IMR-90 (cell line): ENCODE data around the gene GMEB1. TPM values are rescaled to one million over a fixed set of nuclear protein-coding genes. Genes with fewer than 3 reads are reported as not detected.
"Not testable (repeated sequence)": the region's sequence is repeated elsewhere in the genome, so short reads cannot be mapped to it uniquely, and the experiment has no call there.

Experiments
- ATAC-seq: fragments of 200-7000 bp; cut with Tn5 transposase; 2 replicates; pipeline ENCODE4 v1.9.1; 2020; ENCODE audit warnings: low read depth, mild to moderate bottlenecking, moderate library complexity
- BruUV-seq: library from RNA; stranded (reverse); fragments of 400-500 nt; replicated peaks from 2 replicates; lab custom pipeline; 2021; lab: Mats Ljungman, UMichigan
- CTCF ChIA-PET: fragments of 300-600 bp; formaldehyde crosslinking; extraction: SDS; loops from one replicate; lab custom pipeline; 2021; ENCODE audit warnings: antibody characterized with exemption; lab: Yijun Ruan, JAX
- POLR2A ChIA-PET: fragments of 300-600 bp; sonication (Branson Sonifier 250); formaldehyde crosslinking; loops from one replicate; lab custom pipeline; 2022; ENCODE audit warnings: antibody characterized with exemption; ENCODE audit not compliant: unreplicated experiment; lab: Charles Lee
- DNase-seq: peaks from one replicate; pipeline ENCODE4 v3.0.0; 2013
- H2AFZ ChIP-seq: replicated peaks from 2 replicates; pipeline ENCODE3; 2013; ENCODE audit warnings: low read length, mild to moderate bottlenecking; ENCODE audit not compliant: poor library complexity
- H2AK5ac ChIP-seq: 2 replicates; pipeline ENCODE4 v1.6.1; 2013; ENCODE audit warnings: low read depth, low read length, inconsistent platforms
- H2AK9ac ChIP-seq: replicated peaks from 2 replicates; pipeline ENCODE3; 2013; ENCODE audit warnings: mild to moderate bottlenecking, low read depth, low read length, moderate library complexity; ENCODE audit not compliant: poor library complexity
- H2BK120ac ChIP-seq: 2 replicates; pipeline ENCODE4 v1.6.1; 2013; ENCODE audit warnings: low read depth, low read length, inconsistent platforms
- H2BK15ac ChIP-seq: 3 replicates; pipeline ENCODE4 v1.6.1; 2013; ENCODE audit warnings: low read depth, low read length, inconsistent platforms
- H2BK20ac ChIP-seq: 2 replicates; pipeline ENCODE4 v1.6.1; 2013; ENCODE audit warnings: low read depth, mild to moderate bottlenecking, inconsistent platforms, low read length, moderate library complexity
- H2BK5ac ChIP-seq: 2 replicates; pipeline ENCODE4 v1.6.1; 2013; ENCODE audit warnings: mild to moderate bottlenecking, low read depth, low read length, inconsistent platforms; ENCODE audit not compliant: poor library complexity, severe bottlenecking
- H3K14ac ChIP-seq: replicated peaks from 2 replicates; pipeline ENCODE4 v1.6.1; 2013; ENCODE audit warnings: low read depth, low read length, inconsistent platforms
- H3K18ac ChIP-seq: 2 replicates; pipeline ENCODE4 v1.6.1; 2013; ENCODE audit warnings: low read depth, low read length, control low read depth
- H3K23ac ChIP-seq: 2 replicates; pipeline ENCODE4 v1.6.1; 2013; ENCODE audit warnings: low read depth, low read length, inconsistent platforms
- H3K27ac ChIP-seq: 2 replicates; pipeline ENCODE4 v1.5.1; 2013; ENCODE audit warnings: mild to moderate bottlenecking, control low read depth, low read length; ENCODE audit not compliant: insufficient read depth
- H3K27me3 ChIP-seq: 2 replicates; pipeline ENCODE4 v1.6.1; 2013; ENCODE audit warnings: low read length; ENCODE audit not compliant: control insufficient read depth, insufficient read depth
- H3K36me3 ChIP-seq: 2 replicates; pipeline ENCODE4 v1.6.1; 2013; ENCODE audit warnings: low read length, mixed read lengths; ENCODE audit not compliant: control insufficient read depth, insufficient read depth
- H3K4ac ChIP-seq: 2 replicates; pipeline ENCODE4 v1.6.1; 2013; ENCODE audit warnings: low read depth, low read length, inconsistent platforms
- H3K4me1 ChIP-seq: 2 replicates; pipeline ENCODE4 v1.6.1; 2013; ENCODE audit warnings: low read length, mixed read lengths; ENCODE audit not compliant: control insufficient read depth, insufficient read depth
- H3K4me2 ChIP-seq: 2 replicates; pipeline ENCODE4 v1.6.1; 2013; ENCODE audit warnings: low read depth, mild to moderate bottlenecking, control low read depth, low read length, moderate library complexity
- H3K4me3 ChIP-seq: 2 replicates; pipeline ENCODE4 v1.5.1; 2013; ENCODE audit warnings: low read depth, mild to moderate bottlenecking, control low read depth, low read length, moderate library complexity; ENCODE audit not compliant: insufficient read depth
- H3K56ac ChIP-seq: 2 replicates; pipeline ENCODE4 v1.6.1; 2013; ENCODE audit warnings: low read length, inconsistent platforms; ENCODE audit not compliant: insufficient read depth; ENCODE audit errors: extremely low read depth
- H3K79me1 ChIP-seq, 2 experiments: 2 replicates each; pipeline ENCODE4 v1.6.1; 2013; ENCODE audit warnings: low read length in 2 of 2, inconsistent platforms in 1 of 2, low read depth in 1 of 2
- H3K9ac ChIP-seq: 2 replicates; pipeline ENCODE4 v1.6.1; 2013; ENCODE audit warnings: low read depth, low read length, control low read depth
- H3K9me1 ChIP-seq: 2 replicates; pipeline ENCODE4 v1.6.1; 2013; ENCODE audit warnings: low read length, inconsistent platforms; ENCODE audit not compliant: insufficient read depth
- H3K9me3 ChIP-seq: 2 replicates; pipeline ENCODE4 v1.6.1; 2013; ENCODE audit warnings: low read length; ENCODE audit not compliant: control insufficient read depth, insufficient read depth
- H4K20me1 ChIP-seq: 2 replicates; pipeline ENCODE4 v1.6.1; 2013; ENCODE audit warnings: low read length, inconsistent platforms; ENCODE audit not compliant: insufficient read depth
- H4K5ac ChIP-seq: 2 replicates; pipeline ENCODE4 v1.6.1; 2013; ENCODE audit warnings: mild to moderate bottlenecking, low read depth, low read length, control low read depth
- H4K8ac ChIP-seq, 2 experiments: 2 replicates each; pipeline ENCODE4 v1.6.1; 2013; ENCODE audit warnings: low read depth in 2 of 2, low read length in 2 of 2, control low read depth in 1 of 2, inconsistent platforms in 1 of 2
- H4K91ac ChIP-seq: 2 replicates; pipeline ENCODE4 v1.6.1; 2013; ENCODE audit warnings: low read depth, low read length, inconsistent platforms; ENCODE audit not compliant: insufficient read depth
- CEBPB ChIP-seq: IDR thresholded peaks from 2 replicates; pipeline ENCODE4 v1.6.1; 2012; ENCODE audit warnings: low read depth, low read length, improper control_type of control experiment
- NFE2L2 ChIP-seq: fragments of 150-350 bp; IDR thresholded peaks from 2 replicates; pipeline ENCODE4 v1.6.1; 2016; ENCODE audit warnings: low read depth, mild to moderate bottlenecking, low read length
- POLR2A ChIP-seq: IDR thresholded peaks from 2 replicates; pipeline ENCODE4 v1.6.1; 2012; ENCODE audit warnings: mild to moderate bottlenecking, low read depth, low read length
- WGBS, 2 experiments: methylation state at CpG; one replicate each; pipeline versions ENCODE4 v1.1.5 to v1.1.7; 2013; ENCODE audit warnings: missing lambda C conversion rate in 2 of 2; ENCODE audit not compliant: insufficient read length in 1 of 2; ENCODE audit errors: extremely low coverage in 2 of 2; 5-methylcytosine and 5-hydroxymethylcytosine counted together
- dilution Hi-C: fragments of 300-500 bp; cut with HindIII; formaldehyde crosslinking; loops from one replicate; pipeline ENCODE4 v1.14.3; 2018; ENCODE audit warnings: low sequenced_read_pairs; ENCODE audit not compliant: unreplicated experiment
- in situ Hi-C: fragments of 300-500 bp; cut with MboI; formaldehyde crosslinking; loops from 3 replicates; pipeline ENCODE4 v1.14.3; 2019; ENCODE audit warnings: low sequenced_read_pairs, inconsistent platforms, mixed read lengths
- intact Hi-C: fragments of 100-400 bp; cut with micrococcal nuclease; formaldehyde crosslinking; loops from 2 replicates; pipeline ENCODE4 v1.10.0; 2022
- polyA plus RNA-seq, 3 experiments: library from polyadenylated mRNA; depleted of rRNA; stranded (reverse); fragments of >200 nt; gene quantifications; 2 replicates each; pipeline ENCODE4 v1.2.3, GENCODE V29; 2012; ENCODE audit warnings: low replicate concordance in 1 of 3
- total RNA-seq: library from RNA; depleted of rRNA; stranded (reverse); fragments of >200 nt; gene quantifications from 2 replicates; pipeline ENCODE4 v1.2.3, GENCODE V29; 2012

GMEB1 gene
- total and polyA plus RNA-seq, 2 of the 4 experiments (the other 2 are of a cell fraction) = 7.1 to 7.9 TPM

GRCh38 chr1:28671254-28671780, 2.7 kb downstream of the GMEB1 start:
- H3K4ac ChIP-seq = no peak overlapping the region
- BruUV-seq = no TSS peak
- DNase-seq = no peak
- no peaks in the 10 kb centered on the region for H3K27me3 ChIP-seq
- no peak overlapping the region for H3K4me2 ChIP-seq
- no peak overlapping the region for H2AK9ac ChIP-seq
- H2BK15ac ChIP-seq = no peak overlapping the region
- H4K20me1 ChIP-seq = no peaks in the 10 kb centered on the region
- peaks cover 12 to 35% of the 10 kb centered on the region in 2 experiments for H3K79me1 ChIP-seq
- 94% methylated on average over 13 of the region's 20 CpGs; no CpG with 5 or more reads in 1 of the 2 experiments for WGBS, 2 experiments
- intact Hi-C loops (no loop called here), in situ Hi-C loops (no loop called here), dilution Hi-C loops (no loop called here)
- ChIA-PET POLR2A (no interaction called here), CTCF (interaction anchor here (0.7 kb wide), 1 partner anchor 55 kb away, joined by 3 read pairs; no protein-coding TSS in a partner anchor)
- no peak overlapping the region for H3K18ac ChIP-seq
- H3K4me1 ChIP-seq = peaks cover 5% of the 10 kb centered on the region
- no peak overlapping the region for H3K4me3 ChIP-seq
- H4K91ac ChIP-seq = no peak overlapping the region
- H3K56ac ChIP-seq = no peak overlapping the region
- no peak overlapping the region for H2BK120ac ChIP-seq
- no peak overlapping the region for H3K23ac ChIP-seq
- H3K9me1 ChIP-seq = no peaks in the 10 kb centered on the region
- H3K27ac ChIP-seq = no peak overlapping the region
- H4K5ac ChIP-seq = no peak overlapping the region
- H3K36me3 ChIP-seq = no peaks in the 10 kb centered on the region
- no peak overlapping the region for H2BK20ac ChIP-seq
- no peaks in the 10 kb centered on the region for H3K9me3 ChIP-seq
- no peak for TF ChIP-seq POLR2A
- TF ChIP-seq CEBPB = no peak
- no peak for TF ChIP-seq NFE2L2
- no peak for ATAC-seq
- H2AFZ ChIP-seq = no peak overlapping the region
- no peak overlapping the region for H4K8ac ChIP-seq
- no peak overlapping the region for H2AK5ac ChIP-seq
- no peak overlapping the region for H2BK5ac ChIP-seq
- H3K14ac ChIP-seq = no peak overlapping the region
- no peak overlapping the region for H3K9ac ChIP-seq

- DNase-seq, H3K14ac ChIP-seq, H2AK5ac ChIP-seq, H3K36me3 ChIP-seq, H4K5ac ChIP-seq, H3K23ac ChIP-seq, POLR2A ChIA-PET, H4K8ac ChIP-seq, H3K9me1 ChIP-seq, BruUV-seq, H3K4ac ChIP-seq, H3K18ac ChIP-seq, H3K9ac ChIP-seq, H4K91ac ChIP-seq, H2BK120ac ChIP-seq, H2BK15ac ChIP-seq, H4K20me1 ChIP-seq, intact Hi-C loops, H3K4me1 ChIP-seq, H3K27me3 ChIP-seq, H3K56ac ChIP-seq, H2AFZ ChIP-seq, H2AK9ac ChIP-seq, dilution Hi-C loops, H2BK5ac ChIP-seq, H3K27ac ChIP-seq, H3K9me3 ChIP-seq, H3K4me3 ChIP-seq, H3K4me2 ChIP-seq, ATAC-seq, in situ Hi-C loops, H2BK20ac ChIP-seq: not testable (repeated sequence)
- peaks cover 19 to 41% of the 10 kb centered on the region in 2 experiments for H3K79me1 ChIP-seq
- 96% methylated on average over 4 of the region's 15 CpGs; no CpG with 5 or more reads in 1 of the 2 experiments for WGBS, 2 experiments
- CTCF ChIA-PET = interaction anchor here (0.6 to 0.7 kb wide), 2 partner anchors 800 to 1252 kb away, joined by 3 read pairs; no protein-coding TSS in a partner anchor
These were observed 4.4 kb downstream of the GMEB1 start for GRCh38 chr1:28672971-28673370.
